GM12891 (cell line): ENCODE results near the gene ELF2.

Experiments used
- POLR2A ChIP-seq: IDR thresholded peaks from 2 replicates; pipeline ENCODE4 v1.6.1; 2011; ENCODE audit warnings: low read depth, low read length, control low read depth
- TAF1 ChIP-seq: IDR thresholded peaks from 2 replicates; pipeline ENCODE4 v1.6.1; 2011; ENCODE audit warnings: low read depth, low read length, control low read depth

DNA sequence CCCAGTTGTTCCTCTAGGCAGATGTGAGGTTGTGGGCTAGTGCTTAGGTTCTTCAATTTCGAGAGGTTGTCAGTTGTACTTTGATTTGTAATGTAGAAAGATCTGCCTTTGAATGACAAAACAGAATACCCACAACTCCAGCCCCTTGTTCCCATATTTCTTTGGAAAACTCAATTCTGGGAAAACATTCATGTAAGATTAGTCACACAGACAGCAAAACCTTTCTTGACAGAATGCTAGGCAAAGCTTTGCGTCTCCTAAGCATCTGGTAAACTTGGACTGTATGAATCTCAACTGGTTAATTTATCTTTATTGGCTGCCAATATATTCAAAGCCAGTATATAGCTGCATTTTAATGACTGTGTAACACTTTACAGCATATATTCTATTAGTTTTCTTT, 126.6 kb downstream of the ELF2 start:
- no peak for TF ChIP-seq TAF1
- no peak for TF ChIP-seq POLR2A
